SK-N-SH (cell line): ENCODE data around the gene IKZF5. TPM values are rescaled to one million over a fixed set of nuclear protein-coding genes. Genes with fewer than 3 reads are reported as not detected.

ENCODE experiments used
- CTCF ChIA-PET: fragments of 300-600, 350-600 bp; formaldehyde crosslinking; extraction: SDS; loops from one replicate; lab custom pipeline; 2021; lab: Yijun Ruan, JAX
- POLR2A ChIA-PET: fragments of 350-600 bp; sonication (Branson Sonifier 250); formaldehyde crosslinking; extraction: SDS; loops from one replicate; lab custom pipeline; 2020; ENCODE audit warnings: antibody characterized with exemption, inconsistent platforms; lab: Yijun Ruan, JAX
- DNase-seq: peaks from one replicate; pipeline ENCODE4 v3.0.0; 2012
- H2AFZ ChIP-seq: fragments of 200-600 bp; sonication (generic); 2 replicates; pipeline ENCODE4 v1.8.1; 2016; ENCODE audit warnings: antibody characterized with exemption, mild to moderate bottlenecking, low read depth
- H3F3A ChIP-seq: fragments of 200-600 bp; sonication (generic); replicated peaks from 2 replicates; pipeline ENCODE3; 2016; ENCODE audit warnings: antibody characterized with exemption, mild to moderate bottlenecking; ENCODE audit not compliant: insufficient read depth
- H3K27ac ChIP-seq, 2 experiments: fragments of 200-500 bp in 1 of 2; fragments of 200-600 bp in 1 of 2; sonication (Bioruptor generic) in 1 of 2; sonication (generic), shearing (Covaris generic) in 1 of 2; 2 replicates each; pipeline versions ENCODE4 v1.5.1 to v1.6.1; 2014 to 2016; ENCODE audit warnings: low read depth in 2 of 2, inconsistent platforms in 1 of 2, low read length in 1 of 2, mild to moderate bottlenecking in 1 of 2, mixed read lengths in 1 of 2
- H3K27me3 ChIP-seq: fragments of 200-600 bp; sonication (generic), shearing (Covaris generic); 2 replicates; pipeline ENCODE4 v1.6.1; 2016; ENCODE audit warnings: mixed run types; ENCODE audit not compliant: insufficient read depth
- H3K36me3 ChIP-seq, 2 experiments: fragments of 200-500 bp in 1 of 2; fragments of 200-600 bp in 1 of 2; sonication (Bioruptor generic) in 1 of 2; sonication (generic) in 1 of 2; replicated peaks in 1 of 2; 2 replicates each; pipeline versions ENCODE3 to v1.5.1; 2014 to 2016; ENCODE audit warnings: low read length in 1 of 2, mild to moderate bottlenecking in 1 of 2; ENCODE audit not compliant: insufficient read depth in 2 of 2, control insufficient read depth in 1 of 2
- H3K4me1 ChIP-seq, 2 experiments: fragments of 200-500 bp in 1 of 2; fragments of 200-600 bp in 1 of 2; sonication (Bioruptor generic) in 1 of 2; sonication (generic), shearing (Covaris generic) in 1 of 2; 2 replicates each; pipeline versions ENCODE4 v1.5.1 to v1.6.1; 2014 to 2016; ENCODE audit warnings: low read depth in 1 of 2, low read length in 1 of 2, mixed run types in 1 of 2; ENCODE audit not compliant: insufficient read depth in 2 of 2, control insufficient read depth in 1 of 2
- H3K4me2 ChIP-seq: fragments of 200-600 bp; sonication (generic), shearing (Covaris generic); 2 replicates; pipeline ENCODE4 v1.6.1; 2017; ENCODE audit warnings: mixed run types
- H3K4me3 ChIP-seq, 2 experiments: fragments of 200-500 bp in 1 of 2; fragments of 200-600 bp in 1 of 2; sonication (Bioruptor generic) in 1 of 2; sonication (generic), shearing (Covaris generic) in 1 of 2; 2 replicates each; pipeline versions ENCODE4 v1.5.1 to v1.8.1; 2014 to 2016; ENCODE audit warnings: low read depth in 2 of 2, inconsistent platforms in 1 of 2, low read length in 1 of 2, mild to moderate bottlenecking in 1 of 2, mixed read lengths in 1 of 2, moderate library complexity in 1 of 2
- H3K79me2 ChIP-seq: fragments of 200-600 bp; sonication (generic); 2 replicates; pipeline ENCODE4 v1.8.1; 2017; ENCODE audit warnings: mild to moderate bottlenecking; ENCODE audit not compliant: insufficient read depth
- H3K9ac ChIP-seq: fragments of 200-600 bp; sonication (generic); 2 replicates; pipeline ENCODE4 v1.6.1; 2017; ENCODE audit warnings: mixed run types
- H3K9me2 ChIP-seq: fragments of 200-600 bp; sonication (generic); 2 replicates; pipeline ENCODE4 v1.6.1; 2017; ENCODE audit warnings: mixed run types
- H3K9me3 ChIP-seq: fragments of 200-600 bp; sonication (generic); 2 replicates; pipeline ENCODE4 v1.6.1; 2017; ENCODE audit warnings: mixed run types, mild to moderate bottlenecking, moderate library complexity
- H4K20me1 ChIP-seq: fragments of 200-600 bp; sonication (generic); 2 replicates; pipeline ENCODE4 v1.6.1; 2017; ENCODE audit warnings: mild to moderate bottlenecking, mixed run types; ENCODE audit not compliant: insufficient read depth
- CHD2 ChIP-seq: fragments of 150-350 bp; IDR thresholded peaks from 2 replicates; pipeline ENCODE4 v1.6.1; 2018; ENCODE audit warnings: low read length; ENCODE audit not compliant: partially characterized antibody
- CTCF ChIP-seq: fragments of 200-600 bp; sonication (generic); IDR thresholded peaks from 2 replicates; pipeline ENCODE4 v1.6.1; 2017; ENCODE audit warnings: antibody characterized with exemption, mild to moderate bottlenecking, moderate library complexity
- EP300 ChIP-seq, 2 experiments: IDR thresholded peaks; 2 replicates each; pipeline versions ENCODE4 v1.4.0 to v1.6.1; 2012; ENCODE audit warnings: borderline replicate concordance in 1 of 2, low read depth in 1 of 2, low read length in 1 of 2
- FOXM1 ChIP-seq: IDR thresholded peaks from 2 replicates; pipeline ENCODE4 v1.4.0; 2012; ENCODE audit warnings: low read depth, mild to moderate bottlenecking
- GABPA ChIP-seq: IDR thresholded peaks from 2 replicates; pipeline ENCODE4 v1.4.0; 2012; ENCODE audit warnings: low read depth, mild to moderate bottlenecking
- MEF2A ChIP-seq: IDR thresholded peaks from 2 replicates; pipeline ENCODE4 v1.4.0; 2012; ENCODE audit warnings: low read depth, borderline replicate concordance
- MXI1 ChIP-seq: IDR thresholded peaks from 2 replicates; pipeline ENCODE4 v1.6.1; 2012; ENCODE audit warnings: mild to moderate bottlenecking, low read depth, low read length, improper control_type of control experiment
- NFIC ChIP-seq: IDR thresholded peaks from 2 replicates; pipeline ENCODE4 v1.4.0; 2012; ENCODE audit warnings: borderline replicate concordance
- PBX3 ChIP-seq: IDR thresholded peaks from 2 replicates; pipeline ENCODE4; 2012
- RCOR1 ChIP-seq: fragments of 150-350 bp; IDR thresholded peaks from 2 replicates; pipeline ENCODE4 v1.6.1; 2017; ENCODE audit warnings: antibody characterized with exemption, low read length
- RFX5 ChIP-seq: IDR thresholded peaks from 2 replicates; pipeline ENCODE4 v1.6.1; 2012; ENCODE audit warnings: mild to moderate bottlenecking, improper control_type of control experiment, low read length
- SIN3A ChIP-seq: IDR thresholded peaks from 2 replicates; pipeline ENCODE4 v1.6.1; 2012; ENCODE audit warnings: low read depth, mild to moderate bottlenecking, low read length, moderate library complexity, borderline replicate concordance
- SMC3 ChIP-seq: IDR thresholded peaks from 2 replicates; pipeline ENCODE4 v1.6.1; 2012; ENCODE audit warnings: low read depth, low read length, improper control_type of control experiment
- TAF1 ChIP-seq: IDR thresholded peaks from 2 replicates; pipeline ENCODE4 v1.6.1; 2012; ENCODE audit warnings: low read depth, mild to moderate bottlenecking, low read length, moderate library complexity, borderline replicate concordance
- TCF12 ChIP-seq: IDR thresholded peaks from 2 replicates; pipeline ENCODE4 v1.4.0; 2012
- USF1 ChIP-seq: IDR thresholded peaks from 2 replicates; pipeline ENCODE4 v1.4.0; 2012; ENCODE audit warnings: low read depth, borderline replicate concordance
- WGBS: methylation state at CpG from one replicate; pipeline ENCODE4 v1.1.6; 2017; ENCODE audit warnings: low lambda C conversion rate; 5-methylcytosine and 5-hydroxymethylcytosine counted together
- polyA plus RNA-seq, 3 experiments: library from polyadenylated mRNA; depleted of rRNA; stranded (reverse); fragments of >200 nt; gene quantifications; 2 replicates each; pipeline ENCODE4 v1.2.3, GENCODE V29; 2012

IKZF5 gene
- polyA plus RNA-seq, 1 of the 3 experiments (the other 2 are of a cell fraction), result 2.9 TPM

GRCh38 chr10:123018531-123018930, 9.9 kb upstream of the IKZF5 start:
- Histone ChIP-seq H3K4me3 (no peak overlapping the region), H3K4me2 (no peak overlapping the region), H3F3A (no peaks in the 10 kb centered on the region), H3K9me3 (no peaks in the 10 kb centered on the region), H2AFZ (no peak overlapping the region), H3K9me2 (no peaks in the 10 kb centered on the region), H3K4me1 (no peaks in the 10 kb centered on the region), H3K27me3 (no peaks in the 10 kb centered on the region), H3K79me2 (no peaks in the 10 kb centered on the region), H3K9ac (no peak overlapping the region), H3K36me3 (no peaks in the 10 kb centered on the region), H4K20me1 (no peaks in the 10 kb centered on the region), H3K27ac (no peak overlapping the region)
- TF ChIP-seq TCF12, result no peak
- TF ChIP-seq SIN3A, result no peak
- no peak for TF ChIP-seq MEF2A
- TF ChIP-seq USF1, result no peak
- TF ChIP-seq PBX3, result no peak
- no peak for TF ChIP-seq SMC3
- no peak for TF ChIP-seq FOXM1
- TF ChIP-seq RFX5, result no peak
- no peak for TF ChIP-seq EP300 (IDR thresholded peaks at IDR 0.05; ENCODE audit: borderline replicate concordance in 1 of 2, low read depth in 1 of 2, low read length in 1 of 2)
- TF ChIP-seq NFIC, result no peak
- no peak for TF ChIP-seq RCOR1
- no peak for TF ChIP-seq CTCF
- CTCF ChIA-PET, result no interaction called here
- WGBS, result 74% methylated on average over 7 of the region's 7 CpGs
- no peak for DNase-seq
- POLR2A ChIA-PET, result no interaction called here

- Histone ChIP-seq H3K4me1 (no peaks in the 10 kb centered on the region), H3K27me3 (no peaks in the 10 kb centered on the region)
- TF ChIP-seq MXI1, result no peak
- no peak for TF ChIP-seq CHD2
- no peak for TF ChIP-seq EP300 (IDR thresholded peaks at IDR 0.05; ENCODE audit: borderline replicate concordance in 1 of 2, low read depth in 1 of 2, low read length in 1 of 2)
- no peak for TF ChIP-seq MEF2A
- no peak for TF ChIP-seq TAF1
- TF ChIP-seq GABPA, result no peak
- TF ChIP-seq USF1, result no peak
- TF ChIP-seq, all 33 proteins: peak for 0
- no peaks in the 10 kb centered on the region for H3K9me2 ChIP-seq
- no peaks in the 10 kb centered on the region for H3K9me3 ChIP-seq
- ChIA-PET CTCF (interaction anchor here (2.0 kb wide), 1 partner anchor 26 kb away, joined by 6 read pairs; no protein-coding TSS in a partner anchor), POLR2A (no interaction called here)
- H3K4me3 ChIP-seq, result no peak overlapping the region
- H4K20me1 ChIP-seq, result no peaks in the 10 kb centered on the region
- no peak overlapping the region for H2AFZ ChIP-seq
- H3K4me2 ChIP-seq, result no peak overlapping the region
- DNase-seq, result no peak
- no peak overlapping the region for H3K27ac ChIP-seq
- no peak overlapping the region for H3K9ac ChIP-seq
- H3K79me2 ChIP-seq, result no peaks in the 10 kb centered on the region
- H3K36me3 ChIP-seq, result no peaks in the 10 kb centered on the region
- no peaks in the 10 kb centered on the region for H3F3A ChIP-seq
- WGBS, result 82% methylated on average over 9 of the region's 9 CpGs
Observed at GRCh38 chr10:123017421-123018165, 9.0 kb upstream of the IKZF5 start.
